ENCODE results near the gene IDI1.
"Not testable (repeated sequence)": the region's sequence is repeated elsewhere in the genome, so short reads cannot be mapped to it uniquely, and the experiment has no call there.

Gene IDI1

GRCh38 chr10:1009947-1010346, 39.0 kb downstream of the IDI1 start:
- H3K27me3 ChIP-seq (ENCODE audit: low read depth); H3K4me1 ChIP-seq; H3K9me3 ChIP-seq; in situ Hi-C loops (cut with MboI; ENCODE audit: low sequenced_read_pairs); DNase-seq (ENCODE audit: low spot score in 2 of 2); H3K4me3 ChIP-seq: not testable (repeated sequence)
- H3K36me3 ChIP-seq (replicated peaks), result peaks cover 89% of the 10 kb centered on the region

GRCh38 chr10:1009071-1009494, 39.8 kb downstream of the IDI1 start:
- in situ Hi-C loops (cut with MboI; ENCODE audit: low sequenced_read_pairs), result no loop called here
- Histone ChIP-seq H3K4me1 (no peaks in the 10 kb centered on the region), H3K9me3 (no peaks in the 10 kb centered on the region), H3K4me3 (no peak overlapping the region), H3K36me3 (replicated peaks) (peaks cover 92% of the 10 kb centered on the region), H3K27me3 (ENCODE audit: low read depth) (no peaks in the 10 kb centered on the region)
- DNase-seq (ENCODE audit: low spot score in 2 of 2), result no peak

- in situ Hi-C loops (cut with MboI; ENCODE audit: low sequenced_read_pairs), result no loop called here
- Histone ChIP-seq H3K27me3 (ENCODE audit: low read depth) (no peaks in the 10 kb centered on the region), H3K4me3 (no peak overlapping the region), H3K9me3 (no peaks in the 10 kb centered on the region), H3K36me3 (replicated peaks) (peaks cover 92% of the 10 kb centered on the region), H3K4me1 (no peaks in the 10 kb centered on the region)
- no peak for DNase-seq (ENCODE audit: low spot score in 2 of 2)
Measured at GRCh38 chr10:1007583-1007982, 41.3 kb downstream of the IDI1 start.

- in situ Hi-C loops (cut with MboI; ENCODE audit: low sequenced_read_pairs), result no loop called here
- no peak for DNase-seq (ENCODE audit: low spot score in 2 of 2)
- no peaks in the 10 kb centered on the region for H3K4me1 ChIP-seq
- H3K27me3 ChIP-seq (ENCODE audit: low read depth), result no peaks in the 10 kb centered on the region
- no peaks in the 10 kb centered on the region for H3K9me3 ChIP-seq
- no peak overlapping the region for H3K4me3 ChIP-seq
- H3K36me3 ChIP-seq (replicated peaks), result peaks cover 90% of the 10 kb centered on the region
Measured at GRCh38 chr10:1006573-1006972, 42.3 kb downstream of the IDI1 start.

GRCh38 chr10:1003884-1004670, 44.8 kb downstream of the IDI1 start:
- no peaks in the 10 kb centered on the region for H3K9me3 ChIP-seq
- H3K27me3 ChIP-seq (ENCODE audit: low read depth), result no peaks in the 10 kb centered on the region
- peaks cover 96% of the 10 kb centered on the region for H3K36me3 ChIP-seq (replicated peaks)
- H3K4me3 ChIP-seq, result no peak overlapping the region
- in situ Hi-C loops (cut with MboI; ENCODE audit: low sequenced_read_pairs), result no loop called here
- DNase-seq (ENCODE audit: low spot score in 2 of 2), result no peak
- no peaks in the 10 kb centered on the region for H3K4me1 ChIP-seq

- H3K9me3 ChIP-seq, result no peaks in the 10 kb centered on the region
- H3K27me3 ChIP-seq (ENCODE audit: low read depth), result no peaks in the 10 kb centered on the region
- peaks cover 96% of the 10 kb centered on the region for H3K36me3 ChIP-seq (replicated peaks)
- H3K4me3 ChIP-seq, result no peak overlapping the region
- DNase-seq (ENCODE audit: low spot score in 2 of 2), result no peak
- no peaks in the 10 kb centered on the region for H3K4me1 ChIP-seq
- in situ Hi-C loops (cut with MboI; ENCODE audit: low sequenced_read_pairs), result no loop called here
Measured at GRCh38 chr10:1002425-1003006, 46.4 kb downstream of the IDI1 start.

GRCh38 chr10:997266-998022, 51.5 kb downstream of the IDI1 start:
- Histone ChIP-seq H3K36me3 (replicated peaks) (peaks cover 96% of the 10 kb centered on the region), H3K4me1 (no peaks in the 10 kb centered on the region), H3K27me3 (ENCODE audit: low read depth) (no peaks in the 10 kb centered on the region), H3K4me3 (no peak overlapping the region), H3K9me3 (no peaks in the 10 kb centered on the region)
- DNase-seq (ENCODE audit: low spot score in 2 of 2), result no peak
- in situ Hi-C loops (cut with MboI; ENCODE audit: low sequenced_read_pairs), result no loop called here

GRCh38 chr10:996031-996430, 52.9 kb downstream of the IDI1 start:
- H3K27me3 ChIP-seq (ENCODE audit: low read depth), result no peaks in the 10 kb centered on the region
- H3K9me3 ChIP-seq, result no peaks in the 10 kb centered on the region
- H3K36me3 ChIP-seq (replicated peaks), result peaks cover 85% of the 10 kb centered on the region
- H3K4me3 ChIP-seq, result no peak overlapping the region
- no peaks in the 10 kb centered on the region for H3K4me1 ChIP-seq
- in situ Hi-C loops (cut with MboI; ENCODE audit: low sequenced_read_pairs), result no loop called here
- DNase-seq (ENCODE audit: low spot score in 2 of 2), result no peak

GRCh38 chr10:995559-995926, 53.4 kb downstream of the IDI1 start:
- Histone ChIP-seq H3K36me3 (replicated peaks) (peaks cover 84% of the 10 kb centered on the region), H3K9me3 (no peaks in the 10 kb centered on the region), H3K27me3 (ENCODE audit: low read depth) (no peaks in the 10 kb centered on the region), H3K4me3 (no peak overlapping the region), H3K4me1 (no peaks in the 10 kb centered on the region)
- in situ Hi-C loops (cut with MboI; ENCODE audit: low sequenced_read_pairs), result no loop called here
- no peak for DNase-seq (ENCODE audit: low spot score in 2 of 2)

GRCh38 chr10:994836-995558, 53.9 kb downstream of the IDI1 start:
- Histone ChIP-seq H3K4me3 (no peak overlapping the region), H3K9me3 (no peaks in the 10 kb centered on the region), H3K36me3 (replicated peaks) (peaks cover 86% of the 10 kb centered on the region), H3K4me1 (peaks cover 1% of the 10 kb centered on the region; the same call in 1 of the 2 replicates), H3K27me3 (ENCODE audit: low read depth) (no peaks in the 10 kb centered on the region)
- in situ Hi-C loops (cut with MboI; ENCODE audit: low sequenced_read_pairs), result no loop called here
- DNase-seq (ENCODE audit: low spot score in 2 of 2), result no peak

- in situ Hi-C loops (cut with MboI; ENCODE audit: low sequenced_read_pairs), result no loop called here
- H3K36me3 ChIP-seq (replicated peaks), result peaks cover 78% of the 10 kb centered on the region
Measured at GRCh38 chr10:992871-993270, 56.0 kb downstream of the IDI1 start.

GRCh38 chr10:992467-992866, 56.5 kb downstream of the IDI1 start:
- Histone ChIP-seq H3K4me3 (no peak overlapping the region), H3K36me3 (replicated peaks) (peaks cover 75% of the 10 kb centered on the region), H3K9me3 (no peaks in the 10 kb centered on the region), H3K27me3 (ENCODE audit: low read depth) (no peaks in the 10 kb centered on the region), H3K4me1 (peaks cover 6% of the 10 kb centered on the region; the same call in 1 of the 2 replicates)
- in situ Hi-C loops (cut with MboI; ENCODE audit: low sequenced_read_pairs), result no loop called here
- DNase-seq (ENCODE audit: low spot score in 2 of 2), result no peak

More at GRCh38 chr10:992871-993270, 56.0 kb downstream of the IDI1 start:
- no peak for DNase-seq (ENCODE audit: low spot score in 2 of 2)
- H3K4me3 ChIP-seq, result no peak overlapping the region
- no peaks in the 10 kb centered on the region for H3K9me3 ChIP-seq
- peaks cover 6% of the 10 kb centered on the region; the same call in 1 of the 2 replicates for H3K4me1 ChIP-seq
- H3K27me3 ChIP-seq (ENCODE audit: low read depth), result no peaks in the 10 kb centered on the region

GRCh38 chr10:990808-991207, 58.1 kb downstream of the IDI1 start:
- Histone ChIP-seq H3K27me3 (ENCODE audit: low read depth) (no peaks in the 10 kb centered on the region), H3K36me3 (replicated peaks) (peaks cover 58% of the 10 kb centered on the region), H3K4me3 (no peak overlapping the region), H3K9me3 (no peaks in the 10 kb centered on the region), H3K4me1 (peaks cover 10% of the 10 kb centered on the region; the same call in 1 of the 2 replicates)
- DNase-seq (ENCODE audit: low spot score in 2 of 2), result no peak
- in situ Hi-C loops (cut with MboI; ENCODE audit: low sequenced_read_pairs), result no loop called here
